ENCODE data around the gene SLC38A2.

SLC38A2 gene

GRCh38 chr12:46410495-46410894 lies 37.9 kb upstream of the SLC38A2 start:
- Histone ChIP-seq H3K27me3 (ENCODE audit: control insufficient read depth, low read length) (peaks cover 7% of the 10 kb centered on the region; the same call in 1 of the 2 replicates), H4K20me1 (ENCODE audit: control insufficient read depth, insufficient read depth, low read depth, low read length) (no peaks in the 10 kb centered on the region), H3K27ac (ENCODE audit: low read depth, low read length) (no peak overlapping the region), H3K4me3 (ENCODE audit: low read length) (no peak overlapping the region), H3F3A (ENCODE audit: control insufficient read depth, insufficient read depth) (no peaks in the 10 kb centered on the region), H3K79me2 (ENCODE audit: control insufficient read depth, low read length) (no peaks in the 10 kb centered on the region), H3K4me1 (ENCODE audit: control insufficient read depth, low read length) (no peaks in the 10 kb centered on the region), H3K4me2 (ENCODE audit: low read length) (no peak overlapping the region), H3K9me3 (ENCODE audit: control insufficient read depth, insufficient read depth, low read length) (no peaks in the 10 kb centered on the region), H3K9me2 (replicated peaks; ENCODE audit: control insufficient read depth, low read length) (no peaks in the 10 kb centered on the region), H3K36me3 (ENCODE audit: control insufficient read depth, low read length) (no peaks in the 10 kb centered on the region)
- TF ChIP-seq CTCF (IDR thresholded peaks at IDR 0.05; ENCODE audit: low read depth, low read length, poor library complexity, severe bottlenecking) (no peak), EZH2phosphoT487 (IDR thresholded peaks at IDR 0.05; ENCODE audit: borderline replicate concordance, low read length) (no peak)

DNA sequence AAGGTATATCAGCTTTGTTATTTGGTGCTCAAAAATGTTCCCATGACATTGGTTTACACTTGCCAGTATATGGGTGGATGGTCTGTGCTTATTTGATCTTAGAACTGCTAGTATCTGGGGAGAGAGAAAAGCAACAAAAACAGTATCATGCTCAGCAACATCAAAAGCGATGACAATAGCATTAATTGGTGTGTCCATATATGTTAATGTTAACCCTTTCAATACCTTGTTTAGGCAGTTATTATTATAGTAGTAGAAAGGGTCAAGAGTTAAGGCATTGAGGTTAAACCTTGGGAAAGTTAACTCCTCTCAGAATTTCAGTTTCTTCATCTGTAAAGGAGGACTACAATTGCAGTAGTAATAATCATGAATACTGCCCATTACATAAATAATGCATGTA lies 37.4 kb upstream of the SLC38A2 start:
- Histone ChIP-seq H3K4me2 (ENCODE audit: low read length) (no peak overlapping the region), H4K20me1 (ENCODE audit: control insufficient read depth, insufficient read depth, low read depth, low read length) (no peaks in the 10 kb centered on the region), H3F3A (ENCODE audit: control insufficient read depth, insufficient read depth) (no peaks in the 10 kb centered on the region), H3K79me2 (ENCODE audit: control insufficient read depth, low read length) (no peaks in the 10 kb centered on the region), H3K27me3 (ENCODE audit: control insufficient read depth, low read length) (peaks cover 7% of the 10 kb centered on the region; the same call in 1 of the 2 replicates), H3K9me3 (ENCODE audit: control insufficient read depth, insufficient read depth, low read length) (no peaks in the 10 kb centered on the region), H3K36me3 (ENCODE audit: control insufficient read depth, low read length) (no peaks in the 10 kb centered on the region), H3K4me1 (ENCODE audit: control insufficient read depth, low read length) (no peaks in the 10 kb centered on the region), H3K4me3 (ENCODE audit: low read length) (no peak overlapping the region), H3K9me2 (replicated peaks; ENCODE audit: control insufficient read depth, low read length) (no peaks in the 10 kb centered on the region), H3K27ac (ENCODE audit: low read depth, low read length) (no peak overlapping the region)
- TF ChIP-seq EZH2phosphoT487 (IDR thresholded peaks at IDR 0.05; ENCODE audit: borderline replicate concordance, low read length): no peak
- no peak for TF ChIP-seq CTCF (IDR thresholded peaks at IDR 0.05; ENCODE audit: low read depth, low read length, poor library complexity, severe bottlenecking)

GRCh38 chr12:46409342-46409741 lies 36.8 kb upstream of the SLC38A2 start:
- H3K79me2 ChIP-seq (ENCODE audit: control insufficient read depth, low read length): no peaks in the 10 kb centered on the region
- H4K20me1 ChIP-seq (ENCODE audit: control insufficient read depth, insufficient read depth, low read depth, low read length): no peaks in the 10 kb centered on the region
- TF ChIP-seq EZH2phosphoT487 (IDR thresholded peaks at IDR 0.05; ENCODE audit: borderline replicate concordance, low read length) (no peak), CTCF (IDR thresholded peaks at IDR 0.05; ENCODE audit: low read depth, low read length, poor library complexity, severe bottlenecking) (no peak)
- H3K4me3 ChIP-seq (ENCODE audit: low read length): no peak overlapping the region
- H3K4me2 ChIP-seq (ENCODE audit: low read length): no peak overlapping the region
- H3F3A ChIP-seq (ENCODE audit: control insufficient read depth, insufficient read depth): no peaks in the 10 kb centered on the region
- H3K9me2 ChIP-seq (replicated peaks; ENCODE audit: control insufficient read depth, low read length): no peaks in the 10 kb centered on the region
- no peaks in the 10 kb centered on the region for H3K36me3 ChIP-seq (ENCODE audit: control insufficient read depth, low read length)
- no peaks in the 10 kb centered on the region for H3K9me3 ChIP-seq (ENCODE audit: control insufficient read depth, insufficient read depth, low read length)
- H3K27ac ChIP-seq (ENCODE audit: low read depth, low read length): no peak overlapping the region
- peaks cover 7% of the 10 kb centered on the region; the same call in 1 of the 2 replicates for H3K27me3 ChIP-seq (ENCODE audit: control insufficient read depth, low read length)
- peaks cover 1% of the 10 kb centered on the region for H3K4me1 ChIP-seq (ENCODE audit: control insufficient read depth, low read length)

All from DOHH2 (cell line).